Adipose tissue (tissue), 3 donors: ENCODE results near the gene TAPBPL. TPM values are rescaled to one million over a fixed set of nuclear protein-coding genes. Genes with fewer than 3 reads are reported as not detected.
A peak's percentile ranks its signal among the peaks of the same experiment; 100 is the strongest.
"Not testable (repeated sequence)": the region's sequence is repeated elsewhere in the genome, so short reads cannot be mapped to it uniquely, and the experiment has no call there.

Experiments
- H3K27ac ChIP-seq: one replicate; pipeline ENCODE4 v1.5.1; 2013; ENCODE audit warnings: low read depth, low read length
- WGBS, 3 donors: extraction: QIAGEN DNeasy Blood & Tissue Kit; methylation state at CpG; one replicate each; pipeline ENCODE4 v1.1.7; 2013; 5-methylcytosine and 5-hydroxymethylcytosine counted together
- polyA plus RNA-seq, 3 donors: library from polyadenylated mRNA; stranded (reverse); fragments of 200-250 nt; gene quantifications; one replicate each; pipeline ENCODE4 v1.2.3, GENCODE V29; 2013
- donor health status: healthy with polysubstance abuse.
- donor health status: Bipolar disorder and iron deficiency.
- donor health status: healthy.

The TAPBPL gene
- polyA plus RNA-seq: 10 to 100 TPM in 1 of 3 donors, 1 to 10 TPM in 2; 8.0 to 15.9 (median 8.9) TPM

- WGBS, 3 donors: 0 to 1% (median 0%) methylated on average over 27 of the region's 27 CpGs
Observed at GRCh38 chr12:6451348-6452244, at the start of gene TAPBPL. TSS of gene TAPBPL (plus strand) at chr12:6452042. CDS start at chr12:6452249, 207 bp downstream.

GRCh38 chr12:6404390-6404789 is 47.5 kb upstream of the TAPBPL start:
- no peak overlapping the region for H3K27ac ChIP-seq
- WGBS, 3 donors: 89 to 97% (median 91%) methylated on average over 5 of the region's 5 CpGs

More at GRCh38 chr12:6451348-6452244, at the start of gene TAPBPL:
- peak within 1 kb of the TSS; percentile 53 for H3K27ac ChIP-seq

GRCh38 chr12:6405963-6406362 is 45.9 kb upstream of the TAPBPL start:
- 78 to 85% (median 78%) methylated on average over 6 of the region's 6 CpGs for WGBS, 3 donors

GRCh38 chr12:6407236-6407954 is 44.4 kb upstream of the TAPBPL start:
- WGBS, 3 donors: 92 to 95% (median 95%) methylated on average over 10 of the region's 10 CpGs

More at GRCh38 chr12:6405963-6406362, 45.9 kb upstream of the TAPBPL start:
- H3K27ac ChIP-seq: no peak overlapping the region

GRCh38 chr12:6416596-6416995 is 35.2 kb upstream of the TAPBPL start:
- H3K27ac ChIP-seq: no peak overlapping the region
- 54 to 84% (median 68%) methylated on average over 3 of the region's 3 CpGs for WGBS, 3 donors

More at GRCh38 chr12:6407236-6407954, 44.4 kb upstream of the TAPBPL start:
- no peak overlapping the region for H3K27ac ChIP-seq

- H3K27ac ChIP-seq: no peak overlapping the region
- WGBS, 3 donors: 41 to 79% (median 68%) methylated on average over 6 of the region's 6 CpGs
Observed at GRCh38 chr12:6418796-6419195, 33.0 kb upstream of the TAPBPL start.

GRCh38 chr12:6420364-6420763 is 31.5 kb upstream of the TAPBPL start:
- WGBS, 3 donors: 50 to 76% (median 70%) methylated on average over 4 of the region's 4 CpGs
- no peak overlapping the region for H3K27ac ChIP-seq

GRCh38 chr12:6423267-6424007 is 28.4 kb upstream of the TAPBPL start:
- WGBS, 3 donors: 2 to 7% (median 4%) methylated on average over 9 of the region's 9 CpGs
- no peak overlapping the region for H3K27ac ChIP-seq

GRCh38 chr12:6424008-6424347 is 27.9 kb upstream of the TAPBPL start:
- 44 to 52% (median 50%) methylated on average over 6 of the region's 6 CpGs for WGBS, 3 donors
- no peak overlapping the region for H3K27ac ChIP-seq

GRCh38 chr12:6424866-6425265 is 27.0 kb upstream of the TAPBPL start:
- 82 to 87% (median 85%) methylated on average over 8 of the region's 8 CpGs for WGBS, 3 donors
- no peak overlapping the region for H3K27ac ChIP-seq

GRCh38 chr12:6425590-6426531 is 26.0 kb upstream of the TAPBPL start:
- 81 to 82% (median 81%) methylated on average over 23 of the region's 23 CpGs for WGBS, 3 donors
- no peak overlapping the region for H3K27ac ChIP-seq

- 77 to 79% (median 78%) methylated on average over 14 of the region's 14 CpGs for WGBS, 3 donors
- H3K27ac ChIP-seq: no peak overlapping the region
Observed at GRCh38 chr12:6426882-6427671, 24.8 kb upstream of the TAPBPL start.

- 89 to 96% (median 95%) methylated on average over 10 of the region's 10 CpGs for WGBS, 3 donors
- H3K27ac ChIP-seq: not testable (repeated sequence)
Observed at GRCh38 chr12:6427796-6428195, 24.0 kb upstream of the TAPBPL start.

- 72 to 74% (median 73%) methylated on average over 3 of the region's 3 CpGs for WGBS, 3 donors
- H3K27ac ChIP-seq: no peak overlapping the region
Observed at GRCh38 chr12:6428326-6428725, 23.5 kb upstream of the TAPBPL start.

- WGBS, 3 donors: 17 to 45% (median 18%) methylated on average over 19 of the region's 19 CpGs
- H3K27ac ChIP-seq: no peak overlapping the region
Observed at GRCh38 chr12:6430124-6430989, 21.5 kb upstream of the TAPBPL start.

GRCh38 chr12:6432991-6433390 is 18.9 kb upstream of the TAPBPL start:
- WGBS, 3 donors: 77 to 86% (median 78%) methylated on average over 5 of the region's 5 CpGs

More at GRCh38 chr12:6432991-6433390, 18.9 kb upstream of the TAPBPL start:
- H3K27ac ChIP-seq: no peak overlapping the region
